ENCODE measurements around the gene SPRYD3.
"Not testable (repeated sequence)": the region's sequence is repeated elsewhere in the genome, so short reads cannot be mapped to it uniquely, and the experiment has no call there.

- TF ChIP-seq, protein P1, sequence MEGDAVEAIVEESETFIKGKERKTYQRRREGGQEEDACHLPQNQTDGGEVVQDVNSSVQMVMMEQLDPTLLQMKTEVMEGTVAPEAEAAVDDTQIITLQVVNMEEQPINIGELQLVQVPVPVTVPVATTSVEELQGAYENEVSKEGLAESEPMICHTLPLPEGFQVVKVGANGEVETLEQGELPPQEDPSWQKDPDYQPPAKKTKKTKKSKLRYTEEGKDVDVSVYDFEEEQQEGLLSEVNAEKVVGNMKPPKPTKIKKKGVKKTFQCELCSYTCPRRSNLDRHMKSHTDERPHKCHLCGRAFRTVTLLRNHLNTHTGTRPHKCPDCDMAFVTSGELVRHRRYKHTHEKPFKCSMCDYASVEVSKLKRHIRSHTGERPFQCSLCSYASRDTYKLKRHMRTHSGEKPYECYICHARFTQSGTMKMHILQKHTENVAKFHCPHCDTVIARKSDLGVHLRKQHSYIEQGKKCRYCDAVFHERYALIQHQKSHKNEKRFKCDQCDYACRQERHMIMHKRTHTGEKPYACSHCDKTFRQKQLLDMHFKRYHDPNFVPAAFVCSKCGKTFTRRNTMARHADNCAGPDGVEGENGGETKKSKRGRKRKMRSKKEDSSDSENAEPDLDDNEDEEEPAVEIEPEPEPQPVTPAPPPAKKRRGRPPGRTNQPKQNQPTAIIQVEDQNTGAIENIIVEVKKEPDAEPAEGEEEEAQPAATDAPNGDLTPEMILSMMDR (IDR thresholded peaks at IDR 0.05): not testable (repeated sequence)
- not testable (repeated sequence) for TF ChIP-seq POLR2A, POLR2AphosphoS5 (IDR thresholded peaks at IDR 0.05)
Measured at GRCh38 chr12:53027014-53027413, 52.2 kb downstream of the SPRYD3 start.

Measured in upper lobe of left lung (tissue), 4 donors.